IPS DF 6.9 (cell line): ENCODE measurements around the gene OR5A2.
"Not testable (repeated sequence)": the region's sequence is repeated elsewhere in the genome, so short reads cannot be mapped to it uniquely, and the experiment has no call there.

Experiments used
- DNase-seq: peaks from one replicate; pipeline ENCODE4 v3.0.0-alpha.2; 2013; ENCODE audit warnings: low read depth, low spot score
- H3K27ac ChIP-seq: one replicate; pipeline ENCODE4 v1.5.1; 2013; ENCODE audit warnings: low read length, control low read depth
- H3K27me3 ChIP-seq: 2 replicates; pipeline ENCODE4 v1.6.1; 2013; ENCODE audit warnings: mild to moderate bottlenecking, low read length; ENCODE audit not compliant: control insufficient read depth, insufficient read depth
- H3K36me3 ChIP-seq: 2 replicates; pipeline ENCODE4 v1.6.1; 2013; ENCODE audit warnings: low read length; ENCODE audit not compliant: control insufficient read depth, insufficient read depth
- H3K4me1 ChIP-seq: 2 replicates; pipeline ENCODE4 v1.6.1; 2013; ENCODE audit warnings: low read length; ENCODE audit not compliant: control insufficient read depth, insufficient read depth
- H3K4me3 ChIP-seq: 2 replicates; pipeline ENCODE4 v1.5.1; 2013; ENCODE audit warnings: mild to moderate bottlenecking, low read length
- H3K9me3 ChIP-seq: 2 replicates; pipeline ENCODE4 v1.6.1; 2013; ENCODE audit warnings: low read length, inconsistent platforms; ENCODE audit not compliant: control insufficient read depth, insufficient read depth
- WGBS: extraction: QIAGEN DNeasy Blood & Tissue Kit; methylation state at CpG from one replicate; pipeline ENCODE4 v1.1.7; 2013; ENCODE audit warnings: mixed read lengths, missing lambda C conversion rate; ENCODE audit not compliant: insufficient read length, insufficient coverage; 5-methylcytosine and 5-hydroxymethylcytosine counted together

OR5A2 gene

DNA sequence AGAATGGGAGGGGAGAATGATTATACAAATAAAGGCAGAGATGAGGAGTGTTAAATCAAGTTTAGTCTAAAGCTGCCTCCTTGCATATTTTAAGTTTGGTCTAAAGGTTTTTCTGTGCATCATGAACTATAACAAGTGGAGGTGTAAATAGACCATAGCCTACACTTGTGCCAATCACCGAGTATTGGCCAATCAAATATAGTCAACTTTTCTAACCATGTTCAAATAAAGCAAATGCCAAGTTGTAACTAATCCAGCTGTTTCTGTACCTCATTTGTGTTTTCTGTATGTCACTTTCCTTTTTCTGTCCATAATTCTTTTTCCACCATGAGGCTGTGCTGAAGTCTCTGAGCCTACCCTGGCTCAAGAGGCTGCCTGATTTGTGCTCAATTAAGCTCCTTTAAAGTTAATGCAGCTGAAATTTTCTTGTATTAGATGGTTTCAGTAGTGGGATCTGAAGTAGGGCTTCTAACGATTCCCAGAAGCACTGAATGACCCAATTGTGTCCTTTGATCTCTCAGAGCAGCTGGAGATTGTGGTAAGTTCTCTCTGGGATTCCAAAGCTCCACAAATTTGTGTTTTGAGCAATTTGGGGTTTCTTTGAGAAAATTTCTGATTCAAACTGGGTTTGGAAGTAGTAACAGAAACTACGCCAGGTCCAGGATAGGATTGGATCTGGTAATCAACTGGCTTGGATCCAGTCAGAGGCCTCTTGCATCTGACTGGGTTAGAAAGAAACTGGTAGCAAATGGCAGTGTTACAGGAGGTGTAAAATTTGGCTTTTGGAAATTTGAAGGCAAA, 25.6 kb downstream of the OR5A2 start:
- WGBS, result no CpG with 5 or more reads among the region's 3 CpGs
- Histone ChIP-seq H3K4me1 (no peaks in the 10 kb centered on the region), H3K9me3 (no peaks in the 10 kb centered on the region), H3K27ac (no peak overlapping the region), H3K4me3 (no peak overlapping the region), H3K36me3 (no peaks in the 10 kb centered on the region), H3K27me3 (no peaks in the 10 kb centered on the region)
- DNase-seq, result no peak

DNA sequence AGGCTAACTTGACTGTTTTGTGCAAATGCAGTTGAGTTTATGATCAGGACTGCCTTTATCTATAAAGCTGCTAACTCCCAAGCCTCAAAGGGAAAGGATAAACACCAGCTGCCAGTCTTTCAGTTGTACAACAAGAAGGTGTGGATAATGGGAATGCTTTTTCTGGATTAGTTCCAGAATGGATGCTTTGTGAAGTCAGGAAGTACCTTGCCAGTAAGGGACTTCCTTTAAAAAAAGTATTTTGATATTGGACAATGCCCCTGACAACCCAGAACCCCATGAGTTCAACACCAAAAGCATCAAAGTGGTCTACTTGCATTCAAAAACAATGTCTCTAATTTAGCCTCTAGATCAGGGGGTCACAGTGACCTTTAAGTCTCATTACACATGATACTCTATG, 32.0 kb downstream of the OR5A2 start:
- no peaks in the 10 kb centered on the region; the same call in 1 of the 2 replicates for H3K9me3 ChIP-seq
- H3K27me3 ChIP-seq, result no peaks in the 10 kb centered on the region
- no peak for DNase-seq
- H3K4me1 ChIP-seq, result no peaks in the 10 kb centered on the region
- no peak overlapping the region for H3K4me3 ChIP-seq
- no peak overlapping the region for H3K27ac ChIP-seq
- H3K36me3 ChIP-seq, result no peaks in the 10 kb centered on the region

DNA sequence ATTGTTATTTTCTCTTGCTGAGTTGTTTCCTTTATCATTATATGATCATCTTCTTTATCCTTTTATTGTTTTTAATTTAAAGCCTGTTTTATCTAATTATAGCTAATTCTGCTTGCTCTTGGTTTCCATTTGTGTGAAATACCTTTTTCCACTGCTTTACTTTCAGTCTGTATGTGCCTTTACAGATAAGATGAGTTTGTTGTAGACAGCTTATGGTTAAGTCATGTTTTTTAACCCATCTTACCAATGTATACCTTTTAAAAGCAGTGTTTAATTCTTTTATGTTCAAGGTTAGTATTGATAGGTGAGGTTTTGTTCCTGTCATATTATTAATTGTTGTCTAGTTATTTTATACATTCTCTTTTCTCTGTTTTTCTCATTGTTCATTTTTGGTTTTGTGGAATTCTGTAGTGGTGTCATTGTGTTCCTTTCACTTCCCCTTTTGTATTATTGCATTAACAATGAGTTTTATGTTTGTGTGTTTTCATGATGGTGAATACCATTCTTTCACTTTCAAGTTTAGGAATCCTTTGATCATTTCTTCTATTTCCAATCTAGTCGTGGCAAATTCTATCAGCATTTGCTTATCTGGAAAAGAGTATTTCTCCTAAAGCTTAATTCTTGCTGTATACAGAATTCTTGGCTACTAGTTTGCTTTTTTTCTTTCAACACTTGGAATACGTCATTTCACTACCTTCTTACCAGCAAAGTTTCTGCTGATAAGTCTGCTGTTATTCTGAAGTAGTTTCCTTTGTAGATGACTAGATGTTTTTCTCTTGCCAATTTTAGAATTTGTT, 45.8 kb downstream of the OR5A2 start:
- Histone ChIP-seq H3K27me3 (no peaks in the 10 kb centered on the region), H3K9me3 (no peaks in the 10 kb centered on the region), H3K4me1 (no peaks in the 10 kb centered on the region), H3K4me3 (no peak overlapping the region), H3K27ac (no peak overlapping the region), H3K36me3 (no peaks in the 10 kb centered on the region)
- no CpG with 5 or more reads among the region's 2 CpGs for WGBS
- no peak for DNase-seq

DNA sequence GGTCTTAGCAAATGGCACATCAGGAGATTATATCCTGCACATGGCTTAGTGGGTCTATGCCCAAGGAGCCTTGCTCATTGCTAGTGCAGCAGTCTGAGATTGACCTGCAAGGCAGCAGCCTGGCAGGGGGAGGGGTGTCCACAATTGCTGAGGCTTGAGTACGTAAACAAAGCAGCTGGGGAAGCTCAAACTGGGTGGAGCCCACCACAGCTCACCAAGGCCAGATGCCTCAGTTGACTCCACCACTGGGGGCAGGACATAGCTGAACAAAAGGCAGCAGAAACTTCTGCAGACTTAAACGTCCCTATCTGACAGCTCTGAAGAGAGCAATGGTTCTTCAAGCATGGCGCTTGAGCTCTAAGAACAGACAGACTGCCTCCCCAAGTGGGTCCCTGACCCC, 53.9 kb downstream of the OR5A2 start:
- H3K9me3 ChIP-seq, H3K4me1 ChIP-seq, H3K27me3 ChIP-seq, DNase-seq, H3K36me3 ChIP-seq, H3K4me3 ChIP-seq, H3K27ac ChIP-seq: not testable (repeated sequence)
- WGBS, result no CpG with 5 or more reads among the region's 3 CpGs

DNA sequence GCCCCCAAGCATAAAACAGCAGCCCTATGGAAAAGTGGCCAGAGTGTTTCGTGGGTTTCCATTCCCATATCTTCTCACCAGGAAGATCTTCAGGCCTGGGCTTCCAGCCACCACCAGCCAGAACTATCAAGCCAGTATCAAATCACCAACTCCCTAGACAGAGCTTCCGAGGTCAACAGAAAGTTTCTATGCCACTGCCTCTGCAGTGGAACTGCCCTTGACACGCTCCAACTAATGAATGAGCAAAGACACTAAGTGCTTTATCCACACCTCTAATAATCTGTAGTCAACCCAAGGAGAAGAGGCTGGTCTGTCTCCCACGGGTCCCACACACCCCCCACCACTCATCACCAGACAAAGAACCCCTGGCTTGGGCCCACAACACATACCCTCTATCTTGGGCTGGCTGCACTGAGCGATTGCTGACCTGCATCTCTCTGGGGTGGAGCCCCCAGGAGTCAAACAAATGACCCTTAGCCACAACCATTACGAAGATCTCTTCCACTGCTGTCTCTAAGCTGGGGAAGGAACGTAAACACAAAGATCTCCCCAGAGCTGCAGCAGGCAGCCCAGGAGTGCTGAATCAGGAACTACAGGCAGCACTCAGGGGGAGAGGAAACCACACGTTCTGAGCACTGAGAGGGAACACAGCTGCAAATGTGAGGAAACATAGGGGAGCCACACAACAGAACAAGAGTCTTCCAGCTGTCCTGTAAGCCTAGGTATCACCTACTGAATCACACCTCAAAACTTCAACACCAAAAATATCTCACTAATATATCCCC, 57.8 kb downstream of the OR5A2 start:
- Histone ChIP-seq H3K4me3 (no peak overlapping the region), H3K36me3 (no peaks in the 10 kb centered on the region), H3K9me3 (no peaks in the 10 kb centered on the region), H3K27ac (no peak overlapping the region), H3K27me3 (no peaks in the 10 kb centered on the region), H3K4me1 (no peaks in the 10 kb centered on the region)
- no CpG with 5 or more reads among the region's 8 CpGs for WGBS
- DNase-seq, result no peak
